WTC11 (cell line): Measurements from ENCODE around the gene RPS3. TPM values are rescaled to one million over a fixed set of nuclear protein-coding genes. Genes with fewer than 3 reads are reported as not detected.
A peak's percentile ranks its signal among the peaks of the same experiment; 100 is the strongest.

Source experiments
- ATAC-seq: fragments of 200-7000 bp; cut with Tn5 transposase; 2 replicates; pipeline ENCODE4 v1.10.0; 2021; ENCODE audit warnings: mild to moderate bottlenecking, moderate library complexity
- CTCF ChIA-PET: fragments of 300-600 bp; sonication (Branson Sonifier 250); formaldehyde crosslinking; loops from one replicate; lab custom pipeline; 2021; ENCODE audit warnings: antibody characterized with exemption; lab: Charles Lee
- POLR2A ChIA-PET: fragments of 350-600 bp; sonication (Branson Sonifier 250); formaldehyde crosslinking; loops from one replicate; lab custom pipeline; 2021; ENCODE audit warnings: antibody characterized with exemption; lab: Charles Lee
- DNase-seq: peaks from one replicate; pipeline ENCODE4 v3.0.0; 2021; ENCODE audit warnings: low spot score
- H3K27ac Mint-ChIP-seq: 2 replicates; pipeline ENCODE4 v1.8.0; 2021; ENCODE audit warnings: mixed read lengths
- H3K27me3 Mint-ChIP-seq: 2 replicates; pipeline ENCODE4 v1.8.0; 2021; ENCODE audit warnings: low read depth, mild to moderate bottlenecking, moderate library complexity, mixed read lengths
- H3K36me3 Mint-ChIP-seq: 2 replicates; pipeline ENCODE4 v1.8.0; 2021; ENCODE audit warnings: mixed read lengths
- H3K4me1 Mint-ChIP-seq: 2 replicates; pipeline ENCODE4 v1.8.0; 2022; ENCODE audit warnings: mixed read lengths
- H3K4me3 Mint-ChIP-seq: 2 replicates; pipeline ENCODE4 v1.8.0; 2021; ENCODE audit warnings: mild to moderate bottlenecking, moderate library complexity, mixed read lengths
- H3K9me3 Mint-ChIP-seq: 2 replicates; pipeline ENCODE4 v1.8.0; 2021; ENCODE audit warnings: mixed read lengths
- CBFB ChIP-seq: sonication (generic); formaldehyde crosslinking; IDR thresholded peaks from 2 replicates; pipeline ENCODE4 v1.8.1; 2022; ENCODE audit warnings: mild to moderate bottlenecking, low read depth, missing genetic modification reagents
- CREB1 ChIP-seq: sonication (generic); formaldehyde crosslinking; IDR thresholded peaks from 2 replicates; pipeline ENCODE4 v1.8.0; 2023; ENCODE audit warnings: mild to moderate bottlenecking, missing genetic modification reagents
- CREM ChIP-seq: sonication (generic); formaldehyde crosslinking; IDR thresholded peaks from 2 replicates; pipeline ENCODE4 v1.8.1; 2022; ENCODE audit warnings: mild to moderate bottlenecking, missing genetic modification reagents, moderate library complexity
- E2F1 ChIP-seq: sonication (generic); formaldehyde crosslinking; IDR thresholded peaks from 2 replicates; pipeline ENCODE4 v1.8.0; 2022; ENCODE audit warnings: mild to moderate bottlenecking, missing genetic modification reagents
- ERG ChIP-seq: fragments of 250-450 bp; sonication (Bioruptor Pico); IDR thresholded peaks from 2 replicates; pipeline ENCODE4 v1.8.0; 2021; ENCODE audit warnings: mild to moderate bottlenecking
- FOXK1 ChIP-seq: sonication (generic); formaldehyde crosslinking; IDR thresholded peaks from 2 replicates; pipeline ENCODE4 v1.8.0; 2022; ENCODE audit warnings: mild to moderate bottlenecking, moderate library complexity, missing genetic modification reagents
- NFATC4 ChIP-seq: fragments of 250-450 bp; sonication (Bioruptor Pico); IDR thresholded peaks from 2 replicates; pipeline ENCODE4 v1.9.0; 2021; ENCODE audit warnings: mild to moderate bottlenecking
- NR3C1 ChIP-seq: sonication (generic); formaldehyde crosslinking; conservative IDR thresholded peaks from 2 replicates; pipeline ENCODE4 v1.8.1; 2023; ENCODE audit warnings: low read depth, mild to moderate bottlenecking, missing genetic modification reagents
- STAT6 ChIP-seq: sonication (generic); formaldehyde crosslinking; conservative IDR thresholded peaks from 2 replicates; pipeline ENCODE4 v1.8.1; 2023; ENCODE audit warnings: mild to moderate bottlenecking, low read depth, missing genetic modification reagents, moderate library complexity
- ZNF121 ChIP-seq: sonication (generic); formaldehyde crosslinking; IDR thresholded peaks from 2 replicates; pipeline ENCODE4 v1.8.0; 2023; ENCODE audit warnings: missing genetic modification reagents
- ZNF138 ChIP-seq: sonication (generic); formaldehyde crosslinking; conservative IDR thresholded peaks from 2 replicates; pipeline ENCODE4 v1.8.1; 2022; ENCODE audit warnings: mild to moderate bottlenecking, moderate library complexity, missing genetic modification reagents
- total RNA-seq: library from RNA; stranded (reverse); gene quantifications from 3 replicates; pipeline ENCODE4 v1.2.3, GENCODE V29; 2021
- TF ChIP-seq, protein P1 (sequence below): sonication (generic); formaldehyde crosslinking; IDR thresholded peaks from 2 replicates; pipeline ENCODE4 v1.8.0; 2023; ENCODE audit warnings: missing genetic modification reagents, mild to moderate bottlenecking, borderline replicate concordance
- TF ChIP-seq, protein P2 (sequence below): sonication (generic); formaldehyde crosslinking; IDR thresholded peaks from 2 replicates; pipeline ENCODE4 v1.8.0; 2023; ENCODE audit warnings: mild to moderate bottlenecking, missing genetic modification reagents
- TF ChIP-seq, protein P3 (sequence below): sonication (generic); formaldehyde crosslinking; IDR thresholded peaks from 2 replicates; pipeline ENCODE4 v1.8.1; 2022; ENCODE audit warnings: low read depth, mild to moderate bottlenecking, moderate library complexity, missing genetic modification reagents, borderline replicate concordance
- TF ChIP-seq, protein P4 (sequence below): sonication (generic); formaldehyde crosslinking; IDR thresholded peaks from 2 replicates; pipeline ENCODE4 v1.8.1; 2022; ENCODE audit warnings: low read depth, missing genetic modification reagents, borderline replicate concordance

Gene RPS3
- total RNA-seq, 1 experiment from 2014 or later = 3,967 TPM

DNA sequence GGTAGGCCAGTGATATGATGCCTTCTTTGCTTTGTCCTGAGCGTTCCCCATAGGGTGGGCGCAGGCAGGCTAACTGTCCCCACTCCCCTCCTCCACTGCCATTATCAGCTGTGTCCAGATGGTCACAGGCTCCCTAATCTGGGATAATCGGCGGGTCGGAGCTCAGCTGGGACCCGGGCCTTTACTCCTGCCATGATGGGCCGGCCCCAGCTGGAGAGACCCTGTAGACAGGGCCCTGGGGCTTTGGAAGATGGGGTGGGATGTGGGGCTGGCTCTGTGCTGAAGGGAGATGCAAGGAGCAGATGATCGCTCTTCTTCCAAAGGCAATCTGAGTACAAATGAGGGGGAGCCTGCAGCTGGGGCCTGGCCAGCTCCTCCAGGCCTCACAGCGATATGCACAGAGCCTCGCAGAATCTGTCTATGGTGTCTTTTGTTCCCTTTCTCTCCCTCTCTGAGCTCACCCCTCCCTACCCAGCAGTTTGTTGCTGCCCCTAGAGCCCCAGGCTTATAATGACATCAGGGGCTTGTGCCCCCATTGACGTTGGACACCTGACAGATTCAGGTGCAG lies 21.8 kb downstream of the RPS3 start:
- Mint-ChIP-seq H3K36me3 (peaks cover 28% of the 10 kb centered on the region), H3K4me3 (no peak overlapping the region), H3K9me3 (no peaks in the 10 kb centered on the region), H3K4me1 (peaks cover 13% of the 10 kb centered on the region), H3K27ac (no peak overlapping the region)
- no peak for DNase-seq
- ATAC-seq = peak; percentile 36
- CTCF ChIA-PET = interaction anchor here (0.9 to 1.4 kb wide), 5 partner anchors 11 to 141 kb away, joined by 3 to 5 read pairs (median 3); no protein-coding TSS in a partner anchor
- POLR2A ChIA-PET = no interaction called here
- TF ChIP-seq FOXK1 (CRISPR knock-in tag) (no peak), NR3C1 (CRISPR knock-in tag) (no peak), ZNF138 (CRISPR knock-in tag) (no peak), ERG (CRISPR knock-in tag) (no peak), STAT6 (no peak), NFATC4 (CRISPR knock-in tag) (no peak), E2F1 (no peak), CREM (no peak), CBFB (CRISPR knock-in tag) (no peak), CREB1 (no peak), ZNF121 (CRISPR knock-in tag) (no peak)
- TF ChIP-seq, protein P1, sequence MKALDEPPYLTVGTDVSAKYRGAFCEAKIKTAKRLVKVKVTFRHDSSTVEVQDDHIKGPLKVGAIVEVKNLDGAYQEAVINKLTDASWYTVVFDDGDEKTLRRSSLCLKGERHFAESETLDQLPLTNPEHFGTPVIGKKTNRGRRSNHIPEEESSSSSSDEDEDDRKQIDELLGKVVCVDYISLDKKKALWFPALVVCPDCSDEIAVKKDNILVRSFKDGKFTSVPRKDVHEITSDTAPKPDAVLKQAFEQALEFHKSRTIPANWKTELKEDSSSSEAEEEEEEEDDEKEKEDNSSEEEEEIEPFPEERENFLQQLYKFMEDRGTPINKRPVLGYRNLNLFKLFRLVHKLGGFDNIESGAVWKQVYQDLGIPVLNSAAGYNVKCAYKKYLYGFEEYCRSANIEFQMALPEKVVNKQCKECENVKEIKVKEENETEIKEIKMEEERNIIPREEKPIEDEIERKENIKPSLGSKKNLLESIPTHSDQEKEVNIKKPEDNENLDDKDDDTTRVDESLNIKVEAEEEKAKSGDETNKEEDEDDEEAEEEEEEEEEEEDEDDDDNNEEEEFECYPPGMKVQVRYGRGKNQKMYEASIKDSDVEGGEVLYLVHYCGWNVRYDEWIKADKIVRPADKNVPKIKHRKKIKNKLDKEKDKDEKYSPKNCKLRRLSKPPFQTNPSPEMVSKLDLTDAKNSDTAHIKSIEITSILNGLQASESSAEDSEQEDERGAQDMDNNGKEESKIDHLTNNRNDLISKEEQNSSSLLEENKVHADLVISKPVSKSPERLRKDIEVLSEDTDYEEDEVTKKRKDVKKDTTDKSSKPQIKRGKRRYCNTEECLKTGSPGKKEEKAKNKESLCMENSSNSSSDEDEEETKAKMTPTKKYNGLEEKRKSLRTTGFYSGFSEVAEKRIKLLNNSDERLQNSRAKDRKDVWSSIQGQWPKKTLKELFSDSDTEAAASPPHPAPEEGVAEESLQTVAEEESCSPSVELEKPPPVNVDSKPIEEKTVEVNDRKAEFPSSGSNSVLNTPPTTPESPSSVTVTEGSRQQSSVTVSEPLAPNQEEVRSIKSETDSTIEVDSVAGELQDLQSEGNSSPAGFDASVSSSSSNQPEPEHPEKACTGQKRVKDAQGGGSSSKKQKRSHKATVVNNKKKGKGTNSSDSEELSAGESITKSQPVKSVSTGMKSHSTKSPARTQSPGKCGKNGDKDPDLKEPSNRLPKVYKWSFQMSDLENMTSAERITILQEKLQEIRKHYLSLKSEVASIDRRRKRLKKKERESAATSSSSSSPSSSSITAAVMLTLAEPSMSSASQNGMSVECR (CRISPR knock-in tag) = no peak
- TF ChIP-seq, protein P2, sequence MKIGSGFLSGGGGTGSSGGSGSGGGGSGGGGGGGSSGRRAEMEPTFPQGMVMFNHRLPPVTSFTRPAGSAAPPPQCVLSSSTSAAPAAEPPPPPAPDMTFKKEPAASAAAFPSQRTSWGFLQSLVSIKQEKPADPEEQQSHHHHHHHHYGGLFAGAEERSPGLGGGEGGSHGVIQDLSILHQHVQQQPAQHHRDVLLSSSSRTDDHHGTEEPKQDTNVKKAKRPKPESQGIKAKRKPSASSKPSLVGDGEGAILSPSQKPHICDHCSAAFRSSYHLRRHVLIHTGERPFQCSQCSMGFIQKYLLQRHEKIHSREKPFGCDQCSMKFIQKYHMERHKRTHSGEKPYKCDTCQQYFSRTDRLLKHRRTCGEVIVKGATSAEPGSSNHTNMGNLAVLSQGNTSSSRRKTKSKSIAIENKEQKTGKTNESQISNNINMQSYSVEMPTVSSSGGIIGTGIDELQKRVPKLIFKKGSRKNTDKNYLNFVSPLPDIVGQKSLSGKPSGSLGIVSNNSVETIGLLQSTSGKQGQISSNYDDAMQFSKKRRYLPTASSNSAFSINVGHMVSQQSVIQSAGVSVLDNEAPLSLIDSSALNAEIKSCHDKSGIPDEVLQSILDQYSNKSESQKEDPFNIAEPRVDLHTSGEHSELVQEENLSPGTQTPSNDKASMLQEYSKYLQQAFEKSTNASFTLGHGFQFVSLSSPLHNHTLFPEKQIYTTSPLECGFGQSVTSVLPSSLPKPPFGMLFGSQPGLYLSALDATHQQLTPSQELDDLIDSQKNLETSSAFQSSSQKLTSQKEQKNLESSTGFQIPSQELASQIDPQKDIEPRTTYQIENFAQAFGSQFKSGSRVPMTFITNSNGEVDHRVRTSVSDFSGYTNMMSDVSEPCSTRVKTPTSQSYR = no peak
- TF ChIP-seq, protein P3, sequence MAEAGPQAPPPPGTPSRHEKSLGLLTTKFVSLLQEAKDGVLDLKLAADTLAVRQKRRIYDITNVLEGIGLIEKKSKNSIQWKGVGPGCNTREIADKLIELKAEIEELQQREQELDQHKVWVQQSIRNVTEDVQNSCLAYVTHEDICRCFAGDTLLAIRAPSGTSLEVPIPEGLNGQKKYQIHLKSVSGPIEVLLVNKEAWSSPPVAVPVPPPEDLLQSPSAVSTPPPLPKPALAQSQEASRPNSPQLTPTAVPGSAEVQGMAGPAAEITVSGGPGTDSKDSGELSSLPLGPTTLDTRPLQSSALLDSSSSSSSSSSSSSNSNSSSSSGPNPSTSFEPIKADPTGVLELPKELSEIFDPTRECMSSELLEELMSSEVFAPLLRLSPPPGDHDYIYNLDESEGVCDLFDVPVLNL (CRISPR knock-in tag) = no peak
- TF ChIP-seq, protein P4, sequence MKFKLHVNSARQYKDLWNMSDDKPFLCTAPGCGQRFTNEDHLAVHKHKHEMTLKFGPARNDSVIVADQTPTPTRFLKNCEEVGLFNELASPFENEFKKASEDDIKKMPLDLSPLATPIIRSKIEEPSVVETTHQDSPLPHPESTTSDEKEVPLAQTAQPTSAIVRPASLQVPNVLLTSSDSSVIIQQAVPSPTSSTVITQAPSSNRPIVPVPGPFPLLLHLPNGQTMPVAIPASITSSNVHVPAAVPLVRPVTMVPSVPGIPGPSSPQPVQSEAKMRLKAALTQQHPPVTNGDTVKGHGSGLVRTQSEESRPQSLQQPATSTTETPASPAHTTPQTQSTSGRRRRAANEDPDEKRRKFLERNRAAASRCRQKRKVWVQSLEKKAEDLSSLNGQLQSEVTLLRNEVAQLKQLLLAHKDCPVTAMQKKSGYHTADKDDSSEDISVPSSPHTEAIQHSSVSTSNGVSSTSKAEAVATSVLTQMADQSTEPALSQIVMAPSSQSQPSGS (CRISPR knock-in tag) = no peak
- TF ChIP-seq, all 79 proteins: peak for 0
- peaks cover 5% of the 10 kb centered on the region for H3K27me3 Mint-ChIP-seq
